ENCODE results near the gene CCDC32.
"Not testable (repeated sequence)": the region's sequence is repeated elsewhere in the genome, so short reads cannot be mapped to it uniquely, and the experiment has no call there.

DNA sequence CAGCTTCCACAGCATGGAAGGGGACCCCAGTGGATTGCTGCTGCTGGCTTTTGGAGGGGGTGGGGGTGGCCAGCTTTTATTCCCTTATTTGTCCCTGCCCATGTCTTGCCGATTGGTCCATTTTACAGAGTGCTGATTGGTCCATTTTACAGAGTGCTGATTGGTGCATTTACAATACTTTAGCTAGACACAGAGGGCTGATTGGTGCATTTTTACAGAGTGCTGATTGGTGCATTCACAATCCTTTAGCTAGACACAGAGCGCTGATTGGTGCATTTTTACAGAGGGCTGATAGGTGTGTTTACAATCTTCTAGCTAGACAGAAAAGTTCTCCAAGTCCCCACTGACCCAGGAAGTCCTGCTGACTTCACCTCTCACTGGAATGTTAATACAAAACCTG is 17.0 kb upstream of the CCDC32 start:
- not testable (repeated sequence) for TF ChIP-seq POLR2A (IDR thresholded peaks at IDR 0.05)
- TF ChIP-seq, protein P1, sequence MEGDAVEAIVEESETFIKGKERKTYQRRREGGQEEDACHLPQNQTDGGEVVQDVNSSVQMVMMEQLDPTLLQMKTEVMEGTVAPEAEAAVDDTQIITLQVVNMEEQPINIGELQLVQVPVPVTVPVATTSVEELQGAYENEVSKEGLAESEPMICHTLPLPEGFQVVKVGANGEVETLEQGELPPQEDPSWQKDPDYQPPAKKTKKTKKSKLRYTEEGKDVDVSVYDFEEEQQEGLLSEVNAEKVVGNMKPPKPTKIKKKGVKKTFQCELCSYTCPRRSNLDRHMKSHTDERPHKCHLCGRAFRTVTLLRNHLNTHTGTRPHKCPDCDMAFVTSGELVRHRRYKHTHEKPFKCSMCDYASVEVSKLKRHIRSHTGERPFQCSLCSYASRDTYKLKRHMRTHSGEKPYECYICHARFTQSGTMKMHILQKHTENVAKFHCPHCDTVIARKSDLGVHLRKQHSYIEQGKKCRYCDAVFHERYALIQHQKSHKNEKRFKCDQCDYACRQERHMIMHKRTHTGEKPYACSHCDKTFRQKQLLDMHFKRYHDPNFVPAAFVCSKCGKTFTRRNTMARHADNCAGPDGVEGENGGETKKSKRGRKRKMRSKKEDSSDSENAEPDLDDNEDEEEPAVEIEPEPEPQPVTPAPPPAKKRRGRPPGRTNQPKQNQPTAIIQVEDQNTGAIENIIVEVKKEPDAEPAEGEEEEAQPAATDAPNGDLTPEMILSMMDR (IDR thresholded peaks at IDR 0.05): not testable (repeated sequence)
